Hematopoietic multipotent progenitor cell treated with erythropoietin and hydrocortisone succinate and interleukin-3 and kit ligand, for 17 days (in vitro differentiated cells): Measurements from ENCODE around the gene GLYATL1.

Experiments
- DNase-seq: peaks from one replicate; pipeline ENCODE4 v3.0.0-alpha.2; 2015; ENCODE audit warnings: low spot score

GLYATL1 gene, protein sequence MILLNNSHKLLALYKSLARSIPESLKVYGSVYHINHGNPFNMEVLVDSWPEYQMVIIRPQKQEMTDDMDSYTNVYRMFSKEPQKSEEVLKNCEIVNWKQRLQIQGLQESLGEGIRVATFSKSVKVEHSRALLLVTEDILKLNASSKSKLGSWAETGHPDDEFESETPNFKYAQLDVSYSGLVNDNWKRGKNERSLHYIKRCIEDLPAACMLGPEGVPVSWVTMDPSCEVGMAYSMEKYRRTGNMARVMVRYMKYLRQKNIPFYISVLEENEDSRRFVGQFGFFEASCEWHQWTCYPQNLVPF

GRCh38 chr11:58939277-58939676, at the start of gene GLYATL1:
GLYATL1 (plus strand) TSS chr11:58939488; CDS start chr11:58947088, 7,600 bp downstream.
- no peak for DNase-seq

- no peak for DNase-seq
These were observed 45.4 kb upstream of the GLYATL1 start for GRCh38 chr11:58893899-58894298.

DNA sequence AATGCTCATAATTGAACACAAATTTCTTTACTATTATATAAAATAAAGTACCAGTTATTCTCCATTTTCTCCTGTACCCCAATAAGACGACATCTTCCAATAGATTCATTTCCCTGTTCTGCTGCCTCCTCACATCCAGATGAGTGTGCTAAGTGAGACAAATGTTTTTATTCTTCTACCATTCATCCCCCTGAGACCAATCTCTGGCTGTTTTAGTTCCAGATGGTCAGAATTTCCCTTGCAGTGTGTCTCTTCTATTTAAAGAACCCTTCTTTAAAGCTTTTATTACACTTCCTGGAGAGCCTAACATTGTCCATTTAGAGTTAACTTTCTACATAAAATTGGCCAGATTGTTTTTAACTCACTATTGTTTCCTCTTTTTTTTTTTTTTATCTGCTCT, 41.2 kb upstream of the GLYATL1 start:
- DNase-seq, result no peak

GRCh38 chr11:58900479-58901420, 38.5 kb upstream of the GLYATL1 start:
- no peak for DNase-seq

DNA sequence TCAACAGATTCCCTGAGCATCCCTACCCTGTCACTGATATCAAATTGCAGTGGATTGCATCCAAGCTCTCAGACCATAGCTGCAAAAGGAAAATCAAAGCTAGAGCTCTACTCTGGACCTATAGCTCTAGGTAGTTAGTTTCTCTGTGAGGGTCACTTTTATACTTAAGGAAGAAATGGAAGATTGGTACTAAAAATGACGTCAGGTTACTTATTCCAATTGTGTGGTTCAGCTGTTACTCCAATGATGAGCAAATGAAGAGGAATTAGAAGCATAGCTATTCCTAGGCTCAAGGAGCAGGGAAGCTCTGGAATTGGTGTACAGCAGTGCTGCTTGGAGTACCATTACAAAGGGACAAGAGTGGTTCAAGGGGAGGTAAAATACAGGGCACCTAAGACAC, 36.4 kb upstream of the GLYATL1 start:
- no peak for DNase-seq

DNA sequence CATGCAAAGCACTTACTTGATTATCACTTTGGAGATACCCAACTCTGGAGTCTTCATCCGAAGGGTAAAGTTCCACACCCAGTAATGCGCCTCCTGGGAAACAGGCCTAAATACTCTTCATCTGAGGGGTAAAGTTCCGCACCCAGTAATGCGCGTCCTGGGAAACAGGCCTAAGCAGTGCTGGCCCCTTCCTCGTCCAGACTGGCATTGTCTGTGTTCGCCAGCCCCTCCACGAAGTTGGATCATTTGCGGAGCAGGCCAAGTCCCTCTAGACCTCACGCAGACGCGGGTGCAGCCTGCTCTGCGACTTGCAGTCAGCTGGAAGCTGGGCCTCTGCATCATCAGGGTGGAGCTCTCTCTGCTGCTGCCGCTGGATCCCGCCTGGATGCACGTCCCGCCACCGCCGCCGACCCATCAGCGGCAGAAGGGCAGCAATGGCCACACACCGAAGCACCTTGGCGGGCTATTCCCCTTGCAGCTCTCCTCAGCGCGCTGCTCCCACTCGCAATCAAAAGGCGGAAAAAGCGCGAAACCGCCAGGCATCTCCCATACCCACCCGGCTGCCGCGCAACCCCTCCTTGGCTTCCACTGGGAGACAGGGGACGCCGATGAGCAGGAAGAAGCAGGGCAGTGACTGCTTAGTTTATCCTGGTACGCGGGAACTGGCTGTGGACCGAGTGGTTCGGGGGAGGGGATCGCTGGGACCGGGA, 34.1 kb upstream of the GLYATL1 start:
- no peak for DNase-seq

GRCh38 chr11:58905721-58906547, 33.4 kb upstream of the GLYATL1 start:
- no peak for DNase-seq

DNA sequence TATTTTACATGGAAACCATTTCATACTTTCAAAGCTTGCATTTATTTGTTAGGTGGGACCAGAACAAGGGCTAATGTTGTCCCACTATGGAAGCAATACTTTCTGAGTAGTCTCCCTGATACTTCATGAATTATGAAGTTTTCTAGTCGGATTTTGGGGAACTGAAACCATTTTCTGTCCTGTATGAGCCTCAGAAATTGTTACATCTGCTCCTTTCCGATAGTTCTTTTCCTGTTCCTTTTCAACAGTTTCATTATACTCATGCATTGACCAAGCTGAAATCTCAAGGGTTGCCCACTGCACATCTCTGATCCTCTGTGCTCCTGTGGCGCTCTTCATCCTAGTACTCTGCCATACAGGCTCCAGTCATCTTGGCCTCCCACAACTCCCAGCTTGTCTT, 31.5 kb upstream of the GLYATL1 start:
- DNase-seq, result no peak

DNA sequence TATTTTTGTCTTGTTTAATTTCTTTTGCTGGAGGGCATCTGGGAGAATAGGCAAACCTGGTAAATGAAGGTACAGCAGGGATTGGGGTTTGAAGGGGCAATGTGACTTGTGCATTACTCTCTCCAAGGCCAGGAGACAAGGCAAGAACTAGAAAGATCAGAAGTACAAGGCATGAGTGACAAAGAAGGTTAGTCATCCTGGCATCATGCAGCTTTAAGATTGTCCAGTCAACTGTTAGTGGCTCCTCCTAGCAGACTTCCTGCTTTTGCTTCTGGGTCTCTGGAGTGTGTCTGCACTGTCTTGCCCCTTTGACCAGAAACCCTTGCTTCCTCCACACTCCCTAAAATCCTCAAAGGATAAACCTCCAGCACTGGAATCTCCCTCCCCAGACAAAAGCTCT, 27.2 kb upstream of the GLYATL1 start:
- DNase-seq, result no peak

- no peak for DNase-seq
These were observed 25.6 kb upstream of the GLYATL1 start for GRCh38 chr11:58913685-58914084.

DNA sequence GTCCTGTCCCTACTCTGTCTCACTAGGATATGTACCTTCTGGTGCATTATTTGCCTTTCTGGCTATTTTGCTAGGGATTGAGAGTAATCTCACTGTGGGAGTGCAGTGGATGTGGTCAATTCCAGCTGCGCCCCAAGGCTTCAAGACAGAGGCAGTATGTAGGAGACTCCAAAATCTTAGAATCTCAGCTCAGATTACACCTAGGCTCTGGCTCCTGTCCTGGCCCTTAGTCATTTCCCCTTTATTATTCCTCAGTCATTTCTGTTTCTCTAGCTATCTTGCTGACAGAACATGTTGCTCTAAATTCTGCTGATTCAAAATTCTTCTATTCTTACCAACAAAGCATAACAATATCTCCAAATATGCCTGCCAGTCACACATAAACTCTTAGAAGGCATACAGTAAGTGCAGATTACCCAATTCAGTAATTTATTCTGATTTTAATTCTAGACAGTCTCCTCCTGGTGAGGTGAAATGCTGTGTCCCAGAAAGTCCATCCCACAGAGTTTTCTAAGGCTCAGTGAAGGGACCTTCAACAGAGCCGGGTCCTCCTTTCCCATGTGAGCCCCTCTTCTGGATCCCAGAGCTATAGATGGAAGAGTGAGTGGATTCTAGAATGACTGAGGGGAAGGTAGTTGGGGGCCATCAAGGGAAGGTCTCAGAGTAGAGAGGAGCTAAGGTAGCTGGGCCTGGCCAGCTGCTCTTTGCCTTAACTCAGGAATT, 24.3 kb upstream of the GLYATL1 start:
- no peak for DNase-seq

DNA sequence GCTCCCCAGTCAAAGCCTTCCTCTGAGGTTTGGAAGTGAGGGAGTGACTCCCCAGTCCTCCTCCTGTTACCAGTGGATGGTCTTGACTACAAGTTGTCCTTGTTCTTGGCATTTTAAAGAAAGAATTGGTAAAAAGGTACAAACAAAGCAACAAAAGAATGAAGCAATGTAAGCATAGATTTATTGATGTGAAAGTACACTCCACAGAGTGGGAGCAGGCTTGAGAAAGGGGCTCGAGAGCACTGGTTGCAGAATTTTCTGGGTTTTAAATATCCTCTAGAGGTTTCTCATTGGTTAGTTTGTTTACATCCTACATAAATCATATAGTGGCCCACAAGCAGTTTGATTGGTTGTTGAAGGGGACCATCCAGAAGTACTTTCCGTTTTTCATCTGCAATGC, 22.7 kb upstream of the GLYATL1 start:
- DNase-seq, result no peak

DNA sequence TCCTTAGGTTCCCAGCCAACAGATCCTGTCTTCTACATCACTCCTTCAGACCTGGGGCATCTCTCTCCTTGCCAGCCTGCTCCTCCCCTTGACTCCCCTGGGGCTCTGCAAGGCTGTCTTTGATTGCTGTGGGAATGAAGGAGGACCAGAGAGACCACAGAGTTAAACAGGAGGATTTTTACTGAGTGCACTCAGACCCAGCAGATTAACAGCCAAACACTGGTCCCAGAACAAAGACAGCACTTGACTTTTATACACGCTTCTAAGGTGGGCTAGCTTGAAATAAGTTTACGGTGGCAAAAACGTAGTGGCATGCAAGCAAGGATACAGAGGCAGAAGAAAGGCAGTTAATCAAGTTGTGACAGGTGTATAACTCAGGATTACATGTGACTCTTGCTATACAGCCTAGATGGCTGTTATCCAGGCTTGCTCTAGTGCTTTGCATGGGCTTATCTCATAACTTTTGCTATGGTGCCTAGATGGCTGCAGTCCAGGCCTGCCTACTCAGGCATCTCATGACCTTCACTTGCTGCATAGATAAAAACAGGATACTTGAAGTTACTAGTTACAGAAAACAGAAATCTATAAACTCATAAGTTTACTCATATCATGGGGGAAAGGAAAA, 22.0 kb upstream of the GLYATL1 start:
- no peak for DNase-seq

DNA sequence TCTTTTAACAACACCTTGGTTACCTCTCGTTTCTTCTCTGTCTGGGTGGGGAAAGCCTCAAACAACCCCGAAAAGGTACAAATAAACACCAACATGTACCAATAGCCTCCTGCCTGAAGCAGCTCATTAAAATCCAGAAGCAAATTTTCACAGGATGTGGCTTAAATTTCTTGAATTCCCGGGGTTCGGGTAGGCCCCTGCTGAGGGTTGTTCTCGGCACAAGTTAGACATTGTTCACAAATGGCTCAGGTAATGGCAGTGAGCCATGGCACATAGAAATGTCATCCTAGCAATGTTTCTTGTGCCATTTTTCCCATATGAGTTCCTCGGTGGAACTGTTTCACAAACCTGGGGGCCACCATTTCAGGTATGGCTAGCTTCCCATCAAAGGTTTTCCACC, 19.7 kb upstream of the GLYATL1 start:
- no peak for DNase-seq

DNA sequence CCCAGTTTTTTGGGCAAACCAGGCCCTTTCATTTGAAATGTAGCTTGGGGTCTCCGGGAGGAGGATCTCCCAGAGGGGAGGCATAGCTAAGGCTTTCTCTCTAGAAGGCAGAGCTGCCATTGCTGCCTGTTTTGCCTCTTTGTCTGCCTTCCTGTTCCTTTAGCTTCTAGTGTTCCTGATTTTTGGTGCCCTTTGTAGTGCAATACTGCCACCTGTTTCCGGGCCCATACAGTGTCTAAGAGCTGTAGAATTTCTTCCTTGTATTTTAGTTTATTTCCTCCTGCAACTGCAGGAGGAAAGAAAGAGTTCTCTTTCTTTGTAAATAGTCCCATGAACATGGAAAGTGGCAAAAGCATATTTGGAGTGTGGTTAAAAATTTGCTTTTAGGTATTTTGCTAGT, 19.3 kb upstream of the GLYATL1 start:
- DNase-seq, result no peak

DNA sequence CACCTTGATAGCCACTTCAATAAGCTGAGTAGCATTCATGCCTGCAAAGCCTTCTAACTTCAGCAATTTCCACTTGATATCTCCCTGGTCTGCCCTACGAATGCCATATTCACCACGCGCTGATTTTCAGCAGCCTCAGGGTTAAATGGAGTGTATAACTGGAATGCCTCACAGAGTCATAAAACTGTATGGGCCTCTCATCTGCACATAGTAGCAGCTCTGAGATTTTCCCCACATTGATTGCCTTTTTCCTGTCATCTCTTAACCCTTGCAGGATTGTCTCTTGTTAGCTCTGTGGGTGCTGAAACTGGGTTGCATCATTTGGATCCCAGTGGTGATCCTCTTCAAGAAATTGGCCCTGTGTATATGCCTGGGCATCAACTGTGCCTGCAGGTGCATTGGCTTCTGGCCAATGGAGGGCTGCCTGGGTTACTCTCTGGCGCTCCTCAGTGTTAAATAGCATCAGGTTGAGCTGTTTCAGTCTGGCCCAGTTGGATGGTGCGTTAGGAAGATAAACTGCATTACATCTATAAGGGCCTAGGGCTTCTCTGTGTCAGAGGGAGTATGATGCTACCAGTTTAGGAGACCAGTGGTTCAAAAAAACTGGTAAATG, 17.4 kb upstream of the GLYATL1 start:
- DNase-seq, result no peak

DNA sequence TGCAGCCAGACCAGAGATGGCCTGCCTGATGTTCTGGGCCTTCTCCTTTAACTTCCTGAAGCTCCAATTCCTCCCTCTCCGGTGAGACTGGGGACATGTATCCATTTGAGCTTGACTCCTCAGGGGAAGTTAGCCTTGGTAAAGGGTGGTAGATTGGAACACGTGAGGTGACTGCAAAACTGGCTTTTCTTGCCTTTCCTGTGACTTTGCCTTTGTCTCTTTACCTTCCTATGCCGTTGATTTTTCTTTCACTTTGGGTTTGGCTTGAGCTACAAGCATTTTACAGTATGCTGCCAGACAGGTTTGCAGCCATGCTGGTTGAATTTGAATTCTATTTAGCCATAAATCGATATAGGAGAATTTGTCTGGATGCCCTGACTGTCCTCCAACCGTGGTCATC, 16.8 kb upstream of the GLYATL1 start:
- no peak for DNase-seq

DNA sequence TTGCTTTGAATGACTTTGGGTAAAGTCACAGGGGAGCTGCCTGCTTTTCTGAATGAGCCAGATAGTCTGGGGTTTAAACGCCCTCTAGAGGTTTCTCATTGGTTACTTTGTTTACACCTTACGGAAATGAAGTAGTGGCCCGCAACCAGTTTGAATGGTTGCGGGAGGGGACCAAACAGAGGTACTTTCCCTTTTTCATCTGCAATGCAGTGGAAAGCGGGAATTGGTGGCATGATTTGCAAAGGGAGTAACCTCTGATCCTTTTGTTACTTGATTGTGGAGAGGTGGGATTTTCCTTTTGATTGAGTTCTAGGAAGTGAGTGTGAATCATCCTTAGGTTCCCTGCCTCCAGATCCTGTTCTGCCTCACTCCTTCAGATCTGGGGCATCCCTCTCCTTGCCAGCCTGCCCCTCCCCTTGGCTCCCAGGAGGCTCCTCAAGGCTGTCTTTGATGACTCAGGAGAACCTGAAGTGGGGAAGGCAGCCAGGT, 15.9 kb upstream of the GLYATL1 start:
- no peak for DNase-seq

- DNase-seq, result no peak
These were observed 15.1 kb upstream of the GLYATL1 start for GRCh38 chr11:58924230-58924629.

DNA sequence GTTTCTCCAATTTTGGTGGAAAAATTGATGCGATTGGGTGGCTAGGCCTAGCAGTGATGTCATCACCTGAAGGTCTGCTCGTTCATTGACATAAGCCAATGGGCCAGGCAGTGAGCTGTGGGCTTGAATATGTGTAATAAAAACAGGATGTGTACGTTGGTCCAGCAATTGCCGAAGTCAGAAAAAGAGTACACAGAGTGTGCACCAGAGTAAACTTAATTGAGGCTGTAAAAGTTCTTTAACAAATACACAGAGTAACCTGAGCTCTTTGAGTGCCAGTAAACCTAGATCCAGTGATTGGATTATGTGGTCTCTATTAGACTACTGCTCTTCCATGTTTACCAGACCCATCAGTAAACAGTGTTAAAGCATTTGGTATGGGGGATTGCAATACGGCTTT, 13.0 kb upstream of the GLYATL1 start:
- DNase-seq, result no peak
